ENCODE results near the gene RNLS.
"Not testable (repeated sequence)": the region's sequence is repeated elsewhere in the genome, so short reads cannot be mapped to it uniquely, and the experiment has no call there.

RNLS gene

GRCh38 chr10:88332503-88333247, 250.4 kb downstream of the RNLS start:
- DNase-seq = no peak

- DNase-seq = no peak
Observed at GRCh38 chr10:88330174-88330573, 252.9 kb downstream of the RNLS start.

GRCh38 chr10:88322324-88323063, 260.6 kb downstream of the RNLS start:
- no peak for DNase-seq

- no peak for DNase-seq
Observed at GRCh38 chr10:88319960-88320517, 263.1 kb downstream of the RNLS start.

- DNase-seq = no peak
Observed at GRCh38 chr10:88318803-88319202, 264.3 kb downstream of the RNLS start.

GRCh38 chr10:88317099-88317498, 266.0 kb downstream of the RNLS start:
- no peak for DNase-seq

- no peak for DNase-seq
Observed at GRCh38 chr10:88316292-88316861, 266.7 kb downstream of the RNLS start.

- DNase-seq = no peak
Observed at GRCh38 chr10:88315755-88316154, 267.4 kb downstream of the RNLS start.

GRCh38 chr10:88314362-88314761, 268.8 kb downstream of the RNLS start:
- no peak for DNase-seq

- DNase-seq = no peak
Observed at GRCh38 chr10:88313878-88314277, 269.2 kb downstream of the RNLS start.

GRCh38 chr10:88312855-88313254, 270.3 kb downstream of the RNLS start:
- DNase-seq = no peak

- no peak for DNase-seq
Observed at GRCh38 chr10:88311264-88311663, 271.9 kb downstream of the RNLS start.

GRCh38 chr10:88309365-88309764, 273.8 kb downstream of the RNLS start:
- no peak for DNase-seq

GRCh38 chr10:88308361-88308760, 274.8 kb downstream of the RNLS start:
- not testable (repeated sequence) for DNase-seq

- DNase-seq = no peak
Observed at GRCh38 chr10:88299787-88300186, 283.3 kb downstream of the RNLS start.

- no peak for DNase-seq
Observed at GRCh38 chr10:88297103-88297502, 286.0 kb downstream of the RNLS start.

GRCh38 chr10:88293651-88294230, 289.4 kb downstream of the RNLS start:
- DNase-seq = no peak

GRCh38 chr10:88293073-88293472, 290.0 kb downstream of the RNLS start:
- no peak for DNase-seq

GRCh38 chr10:88292185-88292514, 291.0 kb downstream of the RNLS start:
- DNase-seq = no peak

GRCh38 chr10:88291289-88292184, 291.6 kb downstream of the RNLS start:
- no peak for DNase-seq

- no peak for DNase-seq
Observed at GRCh38 chr10:88289342-88289741, 293.8 kb downstream of the RNLS start.

- DNase-seq = no peak
Observed at GRCh38 chr10:88288320-88289059, 294.6 kb downstream of the RNLS start.

Data from NCI-H2171 (cell line).